ENCODE results near the gene GFY. TPM values are rescaled to one million over a fixed set of nuclear protein-coding genes. Genes with fewer than 3 reads are reported as not detected.

The GFY gene
- polyA plus RNA-seq, 1 donor = 0.09 TPM

DNA sequence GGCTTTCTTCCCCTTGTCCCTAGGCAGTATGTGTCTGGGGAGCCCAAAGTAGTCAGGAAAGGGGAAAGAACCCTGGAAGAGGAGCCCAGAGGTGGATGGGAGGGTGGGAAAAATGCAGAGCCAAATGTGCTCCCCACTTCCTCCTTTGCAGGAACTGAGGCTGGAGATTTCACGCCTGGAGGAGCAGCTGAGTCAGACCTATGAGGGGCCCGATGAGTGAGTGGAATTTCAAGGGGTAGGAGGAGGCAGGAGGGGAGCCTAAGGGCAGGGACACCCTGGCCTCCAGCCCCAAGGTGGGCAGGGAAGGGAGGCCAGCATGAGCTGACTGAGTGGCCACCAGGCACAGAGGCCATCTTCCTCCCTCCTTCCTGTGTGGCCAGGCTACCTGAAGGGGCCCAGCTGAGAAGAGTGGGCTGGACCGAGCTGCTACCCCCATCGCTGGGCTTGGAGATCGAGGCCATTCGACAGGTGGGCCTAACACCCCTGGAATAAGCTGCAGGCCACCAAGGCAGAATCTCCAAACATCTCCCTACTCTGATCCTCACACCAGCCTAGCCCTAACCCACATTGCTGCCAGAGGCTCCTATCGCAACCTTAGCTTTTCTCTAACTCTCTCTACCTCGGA lies 16.3 kb upstream of the GFY start:
- no peak for DNase-seq (ENCODE audit: low read depth)

DNA sequence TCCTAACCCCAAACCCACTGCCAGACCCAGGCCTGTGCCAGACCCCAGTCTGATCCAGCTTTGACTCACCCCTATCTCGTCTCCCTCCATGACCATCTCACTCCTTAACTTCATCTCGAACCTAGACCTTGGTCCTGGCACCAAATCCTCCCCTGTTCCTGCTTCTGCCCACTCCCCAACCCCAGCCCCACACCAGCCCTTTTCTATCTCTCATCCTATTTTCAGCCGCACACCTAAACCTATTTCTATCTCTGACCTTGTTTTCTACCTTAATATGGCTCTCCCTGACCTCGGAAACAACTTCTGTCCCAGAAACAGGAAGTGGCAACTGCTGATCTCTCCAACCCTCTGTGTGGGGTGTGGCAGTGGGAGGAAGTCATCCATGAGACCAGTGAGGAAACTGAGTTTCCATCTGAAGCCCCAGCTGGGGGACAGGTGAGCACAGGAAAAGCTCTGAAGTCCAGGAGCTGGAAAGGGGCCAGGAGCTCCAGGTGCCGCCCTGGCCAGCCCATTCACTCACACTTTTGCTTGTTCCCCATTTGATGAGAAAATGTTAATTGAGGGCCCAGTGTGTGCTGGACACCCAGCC lies 15.7 kb upstream of the GFY start:
- no peak for DNase-seq (ENCODE audit: low read depth)

DNA sequence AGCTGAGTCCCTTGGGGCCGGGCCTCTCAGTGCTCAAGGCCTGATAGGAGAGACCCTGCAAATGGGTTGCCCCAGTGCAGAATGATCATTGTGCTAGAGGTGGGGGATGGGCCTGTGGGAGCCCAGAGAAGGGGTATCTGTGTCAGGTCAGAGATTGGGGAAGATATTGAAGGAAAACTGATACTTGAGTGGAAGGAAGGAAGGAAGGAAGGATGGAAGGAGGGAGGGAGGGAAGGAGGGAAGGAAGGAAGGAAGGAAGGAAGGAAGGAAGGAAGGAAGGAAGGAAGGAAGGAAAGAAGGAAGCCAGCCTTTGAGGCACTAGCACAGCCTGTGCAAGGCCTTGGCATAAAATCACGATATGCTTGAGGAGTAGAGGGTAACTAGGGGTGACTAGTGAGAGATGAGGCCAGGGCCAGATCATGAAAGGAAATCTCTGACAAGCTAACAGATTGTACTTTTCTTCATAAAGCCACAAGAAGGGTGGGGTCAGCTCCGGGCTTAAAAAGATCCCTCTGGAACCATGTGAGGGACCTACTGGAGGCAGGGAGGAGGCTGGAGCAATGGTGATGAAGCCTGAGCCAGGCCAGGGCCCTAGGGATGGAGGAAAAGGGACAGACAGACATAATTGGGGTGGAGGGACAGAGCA lies 13.4 kb upstream of the GFY start:
- no peak for DNase-seq (ENCODE audit: low read depth)

DNA sequence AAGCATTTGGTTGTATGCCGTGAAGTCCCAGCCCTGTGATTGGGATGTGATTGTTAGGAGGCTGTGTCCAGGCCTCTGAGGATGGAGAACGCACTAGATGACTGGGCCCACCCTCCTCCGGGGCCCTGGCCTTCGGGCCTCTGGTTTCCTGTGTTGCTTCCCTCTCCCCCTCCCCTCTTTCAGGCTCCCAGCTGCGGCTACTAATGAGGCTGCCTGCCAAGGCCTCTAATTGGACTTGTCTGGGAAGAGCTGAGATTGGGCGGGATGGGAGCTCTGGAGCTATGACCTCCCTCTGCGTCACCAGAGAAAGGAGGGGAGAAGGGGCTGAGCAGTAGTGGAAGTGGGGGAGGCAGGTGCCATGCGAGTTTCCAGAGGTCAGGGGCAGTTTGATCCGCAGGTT lies 11.8 kb upstream of the GFY start:
- DNase-seq (ENCODE audit: low read depth) = peak; percentile 45

DNA sequence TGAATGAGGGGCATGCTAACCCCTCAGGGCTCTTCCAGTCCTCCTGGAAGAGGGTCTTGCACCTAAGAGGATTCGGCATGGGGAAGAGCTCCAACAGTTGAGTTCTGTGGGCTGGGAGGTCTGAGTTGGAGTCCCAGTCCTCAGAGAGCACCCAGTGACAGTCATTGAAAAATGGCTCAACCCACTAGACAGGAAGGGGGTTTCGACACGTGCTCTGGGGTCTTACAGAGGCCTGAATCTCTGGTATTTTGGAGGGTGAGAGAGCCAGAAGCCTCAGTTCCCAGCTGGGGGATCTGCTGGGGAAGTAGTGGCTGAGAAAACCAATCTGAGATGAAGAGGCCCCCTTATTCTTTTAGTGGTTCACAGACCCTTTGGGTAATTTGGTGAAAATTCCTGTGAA lies 10.9 kb upstream of the GFY start:
- no peak for DNase-seq (ENCODE audit: low read depth)

DNA sequence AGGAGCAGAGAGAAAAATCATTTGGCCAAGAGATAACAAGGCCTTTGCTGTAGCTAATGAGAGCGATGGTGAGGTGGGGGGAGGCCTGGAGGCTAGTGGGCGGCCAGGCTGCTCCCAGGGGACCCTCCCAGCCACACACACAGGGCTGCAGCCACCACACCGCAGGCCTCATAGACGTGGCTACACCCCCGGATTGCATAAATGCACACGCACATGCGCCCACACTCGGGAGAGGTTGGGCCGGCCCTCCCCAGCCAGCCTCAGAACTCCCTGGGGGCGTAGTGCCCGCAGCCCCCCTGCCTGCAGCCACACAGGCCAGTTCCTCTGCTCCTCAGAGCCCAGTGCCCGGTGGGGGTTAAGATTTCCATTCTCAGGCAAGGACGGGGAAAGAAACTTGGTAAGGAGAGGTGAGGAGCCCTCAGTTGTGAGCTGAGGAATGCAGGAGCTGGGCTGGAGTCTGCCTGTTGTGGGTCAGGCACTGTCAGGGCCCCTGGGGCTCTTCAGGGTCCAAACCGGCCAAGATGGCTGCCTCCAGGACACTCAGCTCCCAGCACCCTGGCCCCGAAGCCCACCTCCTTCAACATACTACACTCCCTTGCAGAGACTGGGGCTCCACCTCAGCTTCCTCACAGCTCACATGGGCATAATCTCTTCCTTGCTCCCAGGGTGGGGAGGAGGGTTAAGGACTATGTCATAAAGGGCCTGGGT lies 9.9 kb upstream of the GFY start:
- no peak for DNase-seq (ENCODE audit: low read depth)

DNA sequence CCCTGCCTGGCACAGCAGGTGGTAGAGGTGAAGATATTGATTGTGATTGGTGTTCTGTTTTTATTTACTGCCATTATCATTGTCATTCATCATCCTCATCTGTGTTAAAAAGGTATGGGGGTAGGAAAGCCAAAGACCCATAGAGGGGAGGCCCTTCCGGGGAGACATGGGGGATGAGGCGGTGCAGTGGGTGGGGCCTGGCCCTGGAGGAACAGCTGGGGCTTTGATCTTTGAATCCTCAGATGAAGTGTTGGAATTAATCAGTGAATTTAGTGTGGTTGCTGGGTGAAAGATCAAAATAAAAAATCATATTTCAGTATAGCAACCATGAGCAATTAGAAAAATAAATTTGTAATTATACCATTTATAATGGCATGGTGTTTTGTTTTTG lies 9.4 kb upstream of the GFY start:
- no peak for DNase-seq (ENCODE audit: low read depth)

DNA sequence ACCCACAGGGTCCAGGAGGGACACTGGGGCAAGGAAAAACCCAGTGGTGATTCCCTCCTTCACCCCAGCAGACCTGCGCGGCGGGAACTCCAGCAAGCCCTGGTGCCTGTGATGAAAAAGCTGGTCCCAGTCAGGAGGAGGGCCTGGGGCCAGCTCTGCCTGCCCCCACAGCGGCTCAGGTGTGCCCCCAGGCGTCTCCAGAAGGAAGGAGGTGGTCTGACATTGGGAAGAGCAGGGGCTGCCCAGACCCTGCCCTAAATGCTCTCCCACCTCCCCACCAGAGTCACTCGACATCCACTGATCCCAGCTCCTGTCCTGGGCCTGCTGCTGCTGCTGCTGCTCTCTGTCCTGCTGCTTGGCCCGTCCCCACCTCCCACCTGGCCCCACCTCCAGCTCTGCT lies 8.1 kb upstream of the GFY start:
- DNase-seq (ENCODE audit: low read depth) = no peak

DNA sequence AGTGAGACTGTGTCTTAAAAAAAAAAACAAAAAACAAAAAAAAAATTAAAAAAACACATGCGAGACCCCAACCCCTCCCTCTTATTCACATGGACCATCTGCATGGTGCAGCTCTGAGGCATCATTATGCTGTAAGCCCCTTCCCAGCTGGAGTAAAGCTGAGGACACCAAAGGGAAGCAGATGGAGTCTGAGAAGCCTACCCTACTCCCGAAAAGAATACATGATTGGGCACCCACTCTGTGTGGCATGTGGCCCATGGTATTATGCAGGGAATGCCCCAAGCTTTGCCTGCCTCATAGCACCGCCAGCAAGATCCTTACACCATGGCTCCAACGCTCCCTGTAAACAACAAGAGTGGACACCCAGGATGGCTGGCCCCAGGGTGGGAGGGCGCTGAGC lies 6.7 kb upstream of the GFY start:
- DNase-seq (ENCODE audit: low read depth) = no peak

DNA sequence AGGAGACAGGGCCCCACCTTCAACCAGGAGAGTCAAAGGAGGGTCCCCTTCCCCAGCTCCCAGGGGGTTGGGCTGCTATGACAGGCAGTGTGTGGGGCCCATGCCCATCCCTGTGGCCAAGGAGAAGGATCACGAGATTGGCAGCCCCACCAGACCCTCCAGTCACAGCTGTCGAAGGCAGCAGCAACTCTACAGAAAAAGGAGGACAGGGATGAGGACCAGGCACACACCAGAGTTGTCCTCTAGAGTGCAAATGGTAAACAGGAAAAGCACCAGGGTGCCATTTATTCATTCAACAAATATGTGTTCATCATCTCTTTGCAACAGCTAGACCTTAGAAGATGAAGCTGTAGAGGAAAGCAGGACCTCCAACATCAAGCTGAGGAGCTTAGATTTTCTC lies 6.0 kb upstream of the GFY start:
- DNase-seq (ENCODE audit: low read depth) = no peak

DNA sequence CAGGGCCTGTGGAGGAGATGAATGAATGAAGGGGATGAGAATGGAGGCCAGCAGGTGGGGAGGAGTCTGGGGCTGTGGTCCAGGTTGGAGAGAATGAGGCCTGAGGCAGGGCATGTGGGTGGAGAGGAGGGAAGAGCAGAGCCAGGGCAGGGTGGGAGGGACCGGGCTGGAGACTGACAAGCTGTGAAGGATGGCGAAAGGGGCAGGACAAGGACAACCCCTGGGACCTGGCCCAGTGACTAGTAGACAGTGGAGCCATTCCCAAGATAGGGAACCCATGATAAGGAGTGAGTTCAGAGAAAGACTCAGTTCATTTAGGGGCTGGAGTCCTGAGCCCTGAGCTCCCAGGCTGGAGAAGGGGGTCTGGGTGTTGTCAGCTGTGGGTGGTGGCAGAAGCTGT lies 5.0 kb upstream of the GFY start:
- DNase-seq (ENCODE audit: low read depth) = no peak

DNA sequence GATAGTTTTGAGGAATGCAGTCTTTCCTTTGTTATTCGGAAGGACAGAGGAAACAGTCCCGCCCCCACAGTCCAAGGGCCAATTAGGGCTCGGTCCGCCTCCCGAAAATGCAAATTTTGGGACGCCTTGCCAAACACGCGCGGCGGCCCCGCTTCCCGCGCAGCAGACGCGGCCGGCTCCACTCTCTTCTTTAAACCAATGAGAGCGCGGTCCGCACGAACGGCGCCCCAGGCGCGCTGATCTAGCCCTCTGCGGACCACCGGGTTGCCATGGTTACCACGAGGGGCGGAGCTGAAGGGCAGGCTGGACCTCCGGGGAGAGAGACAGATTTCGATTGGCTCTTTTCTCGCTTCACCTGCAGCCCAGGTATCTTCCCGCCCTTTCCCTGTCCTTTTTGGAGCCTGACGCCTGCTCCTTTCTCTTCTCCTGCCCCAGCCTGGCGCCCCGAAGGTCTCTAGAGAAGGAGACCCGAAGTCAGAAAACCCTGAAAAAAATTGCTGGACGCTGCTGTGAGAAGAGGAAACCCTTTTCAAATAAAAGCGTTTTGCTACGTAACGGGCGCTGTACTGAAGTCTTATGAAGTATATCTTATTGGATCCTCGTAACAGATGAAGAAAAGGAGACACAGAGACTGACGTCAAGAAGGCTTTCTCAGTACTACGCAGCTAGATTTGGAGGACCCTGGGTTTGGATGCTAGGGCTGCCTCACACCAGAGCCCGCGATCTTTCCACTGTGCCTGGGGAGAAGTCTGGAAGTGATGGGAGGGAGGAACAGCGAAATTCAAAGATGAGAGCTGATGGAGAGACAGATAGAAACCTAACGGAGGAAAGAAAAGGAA lies 3.9 kb upstream of the GFY start:
- no peak for DNase-seq (ENCODE audit: low read depth)

DNA sequence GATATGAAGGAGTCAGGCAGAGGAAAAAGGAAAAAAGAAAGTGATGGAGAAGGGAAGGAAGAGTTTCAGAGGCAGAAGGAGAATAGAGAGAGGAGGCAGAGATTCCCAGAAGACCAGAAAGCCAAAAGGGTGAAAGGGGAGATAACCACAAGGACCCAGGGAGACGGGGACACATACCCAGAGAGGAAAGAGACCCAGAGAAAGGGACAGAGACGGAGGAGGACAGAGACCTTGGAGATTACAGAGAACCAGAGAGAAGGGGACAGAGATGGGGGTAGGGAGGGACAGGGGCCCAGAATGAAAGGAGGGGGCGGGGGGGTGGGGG lies 3.3 kb upstream of the GFY start:
- no peak for DNase-seq (ENCODE audit: low read depth)

DNA sequence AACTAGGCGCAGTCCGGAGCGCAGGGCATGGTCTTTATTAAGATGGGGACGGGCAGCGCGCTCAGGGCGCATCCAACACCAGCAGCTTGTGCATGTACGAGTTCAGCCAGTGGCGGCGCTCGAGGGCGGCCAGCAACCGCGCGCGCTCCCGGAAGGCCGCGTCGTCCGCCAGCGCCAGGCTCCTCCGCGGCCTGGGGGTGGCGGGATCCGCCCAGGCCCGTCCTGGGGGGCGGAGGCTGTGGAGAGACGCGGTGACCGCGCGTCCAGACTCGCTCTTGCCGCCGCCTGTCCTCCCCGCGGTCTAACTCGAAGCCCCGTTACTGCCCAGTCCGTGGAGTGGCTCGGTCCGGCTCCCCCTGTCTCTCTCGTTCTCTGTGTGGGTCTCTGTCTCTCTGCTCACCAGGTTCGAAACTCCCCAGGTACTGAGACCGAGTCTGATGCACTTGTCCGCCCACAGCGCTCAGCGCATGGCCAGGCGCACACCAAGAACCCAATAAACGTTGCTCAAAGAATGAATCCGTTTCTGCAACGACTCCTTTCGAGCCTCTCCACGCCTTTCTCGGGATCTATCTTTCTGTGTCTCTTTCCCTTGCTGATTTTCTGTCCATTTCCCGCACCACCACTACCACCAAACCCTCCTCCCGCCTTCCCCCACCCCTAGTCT lies 2.6 kb upstream of the GFY start:
- DNase-seq (ENCODE audit: low read depth) = no peak

DNA sequence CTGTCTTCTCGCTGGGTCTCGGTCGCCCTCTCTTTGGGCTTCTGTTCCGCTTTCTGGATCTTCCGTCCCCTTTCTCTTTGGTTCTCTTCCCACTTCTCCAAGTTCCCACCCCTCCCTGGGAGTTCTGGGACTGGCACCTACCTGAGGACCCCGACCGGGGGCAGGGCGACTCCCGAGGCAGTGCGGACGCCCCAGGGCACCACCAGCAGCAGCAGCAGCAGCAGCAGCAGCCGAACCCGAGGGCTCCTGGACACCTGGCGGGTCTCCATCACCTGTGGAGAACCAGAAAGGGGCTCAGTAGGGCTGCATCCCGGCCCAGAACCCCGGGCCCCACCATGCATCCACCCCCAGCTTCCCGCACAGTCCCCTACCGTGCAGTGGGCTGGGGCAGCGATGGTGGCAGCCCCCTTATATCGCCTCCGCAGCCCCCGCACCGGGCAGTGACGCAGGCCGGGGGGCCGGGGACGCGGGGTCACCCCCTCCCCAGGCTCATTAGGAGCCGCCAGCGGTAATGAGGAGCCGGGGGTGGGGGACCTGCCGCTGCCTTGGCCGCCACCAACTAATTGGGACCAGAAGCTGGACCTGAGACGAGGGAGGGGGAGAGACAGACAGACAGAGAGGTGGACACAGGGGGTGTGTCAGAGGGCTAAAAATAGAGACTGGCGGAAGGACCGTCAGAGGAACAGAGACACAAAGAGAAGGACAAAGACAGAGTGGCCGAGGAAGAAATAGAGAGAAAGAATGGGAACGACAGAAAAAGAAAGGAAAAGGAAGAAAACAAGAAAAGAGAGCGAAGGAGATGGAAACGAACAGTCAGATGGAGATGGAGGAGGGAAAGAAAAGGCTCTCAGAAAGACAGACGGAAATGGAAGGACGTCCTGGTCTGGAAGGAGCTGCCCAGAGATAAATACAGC lies 1.9 kb upstream of the GFY start, which contains the start of gene PTH2:
Gene PTH2 (minus strand): TSS at position 371 of the 914 bp plus-strand sequence. CDS start 102 bp downstream, at position 269.
- no peak for DNase-seq (ENCODE audit: low read depth)

DNA sequence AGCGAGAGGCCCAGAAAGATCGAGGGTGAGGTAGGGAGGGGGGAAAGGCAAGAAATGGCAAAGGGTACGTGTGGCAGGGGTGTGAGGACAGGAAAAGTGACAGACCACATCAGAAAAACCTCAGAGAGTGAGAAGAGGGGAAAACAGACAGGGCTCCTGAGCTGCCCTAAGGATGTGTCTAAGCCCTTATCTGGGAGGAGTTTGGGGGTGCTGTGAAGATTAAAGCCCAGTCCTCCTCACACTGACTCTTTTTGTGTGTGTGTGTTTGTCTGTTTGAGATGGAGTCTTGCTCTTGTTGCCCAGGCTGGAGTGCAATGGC lies 1.2 kb upstream of the GFY start:
- no peak for DNase-seq (ENCODE audit: low read depth)

DNA sequence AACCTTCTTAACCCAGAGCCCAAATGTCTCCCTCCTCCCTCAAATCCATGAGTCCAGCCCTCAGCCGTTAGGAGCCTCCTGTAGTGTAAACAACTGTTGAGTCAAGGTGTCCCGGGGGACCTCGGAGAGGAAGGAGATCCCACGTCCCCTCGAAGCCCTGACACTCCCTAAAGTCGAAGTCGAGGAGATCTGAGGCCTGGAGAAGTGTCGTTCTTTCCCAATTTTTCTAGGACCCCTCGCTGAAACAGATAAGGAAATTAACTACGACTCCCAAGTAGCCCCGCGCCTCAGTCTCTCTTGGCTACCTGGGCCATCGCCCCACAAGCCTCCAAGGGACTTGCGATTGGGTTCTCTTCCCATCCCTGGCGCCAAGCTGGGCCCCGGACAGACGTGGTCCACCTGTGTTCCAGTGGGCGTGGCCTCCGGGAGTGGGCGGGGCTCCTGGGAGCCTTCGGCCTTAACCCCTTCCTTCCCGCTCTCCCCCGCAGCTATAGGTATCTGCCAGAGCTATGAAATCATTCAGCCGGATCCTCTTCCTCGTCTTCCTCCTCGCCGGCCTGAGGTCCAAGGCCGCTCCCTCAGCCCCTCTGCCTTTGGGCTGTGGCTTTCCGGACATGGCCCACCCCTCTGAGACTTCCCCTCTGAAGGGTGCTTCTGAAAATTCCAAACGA lies 869 bp downstream of the GFY start:
- DNase-seq (ENCODE audit: low read depth) = no peak

DNA sequence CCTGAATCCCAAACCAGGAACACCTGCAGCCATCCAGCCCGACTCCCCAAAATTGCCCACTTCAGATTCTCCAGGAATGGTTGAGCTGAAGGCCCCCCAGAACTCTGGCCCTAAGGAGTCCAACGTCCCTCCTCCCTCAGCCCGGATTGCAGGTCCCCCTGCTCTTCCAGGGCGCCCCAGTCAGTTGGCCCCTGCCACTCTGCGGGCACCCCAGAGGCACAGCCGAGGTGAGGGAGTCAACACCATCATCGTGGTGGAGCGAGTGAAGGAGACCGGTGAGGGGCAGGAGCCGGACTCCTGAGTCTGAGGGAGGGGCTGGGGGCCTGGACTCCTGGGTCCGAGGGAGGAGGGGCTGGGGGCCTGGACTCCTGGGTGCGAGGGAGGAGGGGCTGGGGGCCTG lies 2.2 kb downstream of the GFY start:
- no peak for DNase-seq (ENCODE audit: low read depth)

DNA sequence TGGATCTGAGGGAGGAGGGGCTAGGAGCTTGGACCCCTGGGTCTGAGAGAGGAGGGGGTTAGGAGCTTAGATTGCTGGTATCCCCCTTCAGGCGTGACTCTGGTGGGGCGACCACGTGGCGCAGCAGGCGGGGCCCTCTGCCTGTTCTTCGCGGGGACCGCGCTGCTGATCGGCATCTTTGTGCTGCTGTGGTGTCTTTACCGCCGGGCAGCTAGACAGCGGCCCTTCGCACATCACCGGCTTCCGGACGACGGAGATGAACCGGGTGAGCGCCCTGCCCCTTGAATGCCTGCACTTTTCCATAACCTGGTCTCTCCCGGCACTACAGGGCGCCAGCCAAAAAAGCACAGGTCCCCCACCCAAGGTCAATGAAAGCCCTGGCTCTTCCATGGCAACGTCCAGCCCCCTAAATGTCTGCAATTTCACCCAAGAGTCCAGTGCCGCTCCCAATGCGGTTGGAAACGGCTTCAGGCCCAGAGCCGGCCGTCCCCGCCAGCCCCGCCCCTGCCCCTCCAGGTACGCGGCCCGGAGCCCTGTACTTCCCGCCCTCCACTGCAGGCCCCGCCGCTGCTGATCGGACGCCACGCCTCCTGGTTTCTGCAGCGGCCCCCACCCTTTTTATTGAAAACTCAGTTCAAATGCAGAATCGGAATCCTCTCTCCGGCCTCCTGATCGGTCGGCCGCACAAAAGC lies 2.8 kb downstream of the GFY start:
- DNase-seq (ENCODE audit: low read depth) = no peak

All from forelimb muscle (tissue), 1 donor.